ENCODE measurements around the gene SLCO2B1. TPM values are rescaled to one million over a fixed set of nuclear protein-coding genes. Genes with fewer than 3 reads are reported as not detected.

SLCO2B1 gene
- total RNA-seq, 1 experiment from 2014 or later = 277 TPM

- DNase-seq = no peak
- intact Hi-C loops (cut with micrococcal nuclease; ENCODE audit: unreplicated experiment) = no loop called here
- no TSS peak for BruUV-seq (replicated peaks)
- peaks cover 6% of the 10 kb centered on the region; the same call in 1 of the 2 replicates for H3K9me3 ChIP-seq
- CTCF ChIA-PET = interaction anchor here (0.6 to 7.1 kb wide), 8 partner anchors 11 to 97 kb away, joined by 3 to 101 read pairs (median 4); no protein-coding TSS in a partner anchor
- no peak for TF ChIP-seq CTCF (IDR thresholded peaks at IDR 0.05; ENCODE audit: insufficient read depth in 1 of 2, low read depth in 1 of 2, low read length in 1 of 2, severe bottlenecking in 1 of 2, unreplicated experiment in 1 of 2)
- peak overlapping the region; percentile 1; the same call in 1 of the 2 replicates for H3K4me3 ChIP-seq (ENCODE audit: low read depth, low read length)
- H3K27me3 Mint-ChIP-seq (ENCODE audit: insufficient read depth, unreplicated experiment) = no peaks in the 10 kb centered on the region
- H3K36me3 Mint-ChIP-seq (ENCODE audit: insufficient read depth, unreplicated experiment) = peaks cover 21% of the 10 kb centered on the region
- POLR2A ChIA-PET = interaction anchor here (1.0 kb wide), 1 partner anchor 17 kb away, joined by 3 read pairs; no protein-coding TSS in a partner anchor
- peak overlapping the region; percentile 0 for H3K4me3 Mint-ChIP-seq (ENCODE audit: unreplicated experiment)
- peaks cover 97% of the 10 kb centered on the region for H3K4me1 ChIP-seq
- H3K27ac Mint-ChIP-seq (ENCODE audit: unreplicated experiment) = peak overlapping the region; percentile 5
- no peaks in the 10 kb centered on the region for H3K36me3 ChIP-seq (ENCODE audit: control insufficient read depth, insufficient read depth, low read length)
- H3K9me3 Mint-ChIP-seq (ENCODE audit: unreplicated experiment) = no peaks in the 10 kb centered on the region
- peaks cover 60% of the 10 kb centered on the region for H3K4me1 Mint-ChIP-seq (ENCODE audit: low read depth, unreplicated experiment)
- no peaks in the 10 kb centered on the region for H3K27me3 ChIP-seq (replicated peaks; ENCODE audit: control insufficient read depth, insufficient read depth, low read length)
Measured at GRCh38 chr11:75151346-75152047, 590 bp downstream of the SLCO2B1 start.

GRCh38 chr11:75152090-75152489 is 1.2 kb downstream of the SLCO2B1 start:
- no peaks in the 10 kb centered on the region for H3K27me3 Mint-ChIP-seq (ENCODE audit: insufficient read depth, unreplicated experiment)
- no peak overlapping the region for H3K4me3 Mint-ChIP-seq (ENCODE audit: unreplicated experiment)
- no peak for TF ChIP-seq CTCF (IDR thresholded peaks at IDR 0.05; ENCODE audit: insufficient read depth in 1 of 2, low read depth in 1 of 2, low read length in 1 of 2, severe bottlenecking in 1 of 2, unreplicated experiment in 1 of 2)
- ChIA-PET CTCF (interaction anchor here (0.9 to 7.1 kb wide), 3 partner anchors 11 to 62 kb away, joined by 3 to 101 read pairs (median 4); no protein-coding TSS in a partner anchor), POLR2A (no interaction called here)
- Histone ChIP-seq H3K9me3 (peaks cover 7% of the 10 kb centered on the region; the same call in 1 of the 2 replicates), H3K36me3 (ENCODE audit: control insufficient read depth, insufficient read depth, low read length) (no peaks in the 10 kb centered on the region), H3K4me1 (peaks cover 97% of the 10 kb centered on the region), H3K27me3 (replicated peaks; ENCODE audit: control insufficient read depth, insufficient read depth, low read length) (no peaks in the 10 kb centered on the region), H3K4me3 (ENCODE audit: low read depth, low read length) (peak overlapping the region; percentile 1; the same call in 1 of the 2 replicates)
- peak in 1 of 2 experiments; percentile 52 for DNase-seq
- intact Hi-C loops (cut with micrococcal nuclease; ENCODE audit: unreplicated experiment) = no loop called here
- H3K27ac Mint-ChIP-seq (ENCODE audit: unreplicated experiment) = peak overlapping the region; percentile 5
- BruUV-seq (replicated peaks) = no TSS peak
- peaks cover 60% of the 10 kb centered on the region for H3K4me1 Mint-ChIP-seq (ENCODE audit: low read depth, unreplicated experiment)
- no peaks in the 10 kb centered on the region for H3K9me3 Mint-ChIP-seq (ENCODE audit: unreplicated experiment)
- peaks cover 17% of the 10 kb centered on the region for H3K36me3 Mint-ChIP-seq (ENCODE audit: insufficient read depth, unreplicated experiment)

GRCh38 chr11:75152651-75153427 is 1.9 kb downstream of the SLCO2B1 start:
- Mint-ChIP-seq H3K4me1 (ENCODE audit: low read depth, unreplicated experiment) (peaks cover 62% of the 10 kb centered on the region), H3K4me3 (ENCODE audit: unreplicated experiment) (no peak overlapping the region), H3K36me3 (ENCODE audit: insufficient read depth, unreplicated experiment) (peaks cover 18% of the 10 kb centered on the region), H3K27me3 (ENCODE audit: insufficient read depth, unreplicated experiment) (no peaks in the 10 kb centered on the region), H3K27ac (ENCODE audit: unreplicated experiment) (peak overlapping the region; percentile 5), H3K9me3 (ENCODE audit: unreplicated experiment) (no peaks in the 10 kb centered on the region)
- BruUV-seq (replicated peaks) = no TSS peak
- no peak for TF ChIP-seq CTCF (IDR thresholded peaks at IDR 0.05; ENCODE audit: insufficient read depth in 1 of 2, low read depth in 1 of 2, low read length in 1 of 2, severe bottlenecking in 1 of 2, unreplicated experiment in 1 of 2)
- no peaks in the 10 kb centered on the region for H3K27me3 ChIP-seq (replicated peaks; ENCODE audit: control insufficient read depth, insufficient read depth, low read length)
- no peak overlapping the region for H3K4me3 ChIP-seq (ENCODE audit: low read depth, low read length)
- H3K9me3 ChIP-seq = peaks cover 7% of the 10 kb centered on the region; the same call in 1 of the 2 replicates
- H3K4me1 ChIP-seq = peaks cover 97% of the 10 kb centered on the region
- H3K36me3 ChIP-seq (ENCODE audit: control insufficient read depth, insufficient read depth, low read length) = no peaks in the 10 kb centered on the region
- intact Hi-C loops (cut with micrococcal nuclease; ENCODE audit: unreplicated experiment) = no loop called here
- ChIA-PET POLR2A (no interaction called here), CTCF (interaction anchor here (0.9 to 7.1 kb wide), 5 partner anchors 12 to 61 kb away, joined by 3 to 101 read pairs (median 4); no protein-coding TSS in a partner anchor)
- no peak for DNase-seq

Data from Caco-2 (cell line).